Transverse colon (tissue), 4 donors: Measurements from ENCODE around the gene IER5L. TPM values are rescaled to one million over a fixed set of nuclear protein-coding genes. Genes with fewer than 3 reads are reported as not detected.

Source experiments
- DNase-seq: peaks from one replicate; pipeline ENCODE4 v3.0.0-alpha.2; 2019
- H3K27ac ChIP-seq, 4 donors: fragments of 200-600 bp; sonication (generic); 2 replicates each; pipeline ENCODE4 v1.5.1; 2016 to 2018; ENCODE audit warnings: inconsistent platforms in 4 of 4
- H3K27me3 ChIP-seq: fragments of 200-600 bp; sonication (generic); 2 replicates; pipeline ENCODE4 v1.5.1; 2017; ENCODE audit warnings: inconsistent platforms
- H3K36me3 ChIP-seq, 4 donors: fragments of 200-600 bp; sonication (generic); 2 replicates each; pipeline ENCODE4 v1.5.1; 2017 to 2019; ENCODE audit warnings: inconsistent platforms in 4 of 4
- H3K4me1 ChIP-seq, 4 donors: fragments of 200-600 bp; sonication (generic); 2 replicates each; pipeline ENCODE4 v1.5.1; 2017 to 2020; ENCODE audit warnings: inconsistent platforms in 4 of 4
- H3K4me3 ChIP-seq, 4 donors: fragments of 200-600 bp; sonication (generic); 1 replicate in 1 of 4; 2 replicates in 3 of 4; pipeline versions ENCODE4 v1.5.1 to v1.6.1; 2017 to 2019; ENCODE audit warnings: inconsistent platforms in 4 of 4
- H3K9me3 ChIP-seq, 2 donors: fragments of 200-600 bp; sonication (generic); 2 replicates each; pipeline ENCODE4 v1.5.1; 2017 to 2019; ENCODE audit warnings: inconsistent platforms in 2 of 2
- EP300 ChIP-seq: sonication (generic); formaldehyde crosslinking; IDR thresholded peaks from one replicate; pipeline ENCODE4 v1.6.1; 2017; ENCODE audit warnings: antibody characterized with exemption, low read depth
- POLR2A ChIP-seq: fragments of 450-650 bp; IDR thresholded peaks from one replicate; pipeline ENCODE4 v1.6.1; 2016; ENCODE audit warnings: antibody characterized with exemption, mild to moderate bottlenecking, moderate library complexity
- POLR2AphosphoS5 ChIP-seq, 3 donors: sonication (generic); formaldehyde crosslinking; IDR thresholded peaks; one replicate each; pipeline ENCODE4 v1.6.1; 2016; ENCODE audit warnings: antibody characterized with exemption in 3 of 3
- whole genome bisulfite sequencing, 2 donors: methylation state at CpG; one replicate each; pipeline ENCODE4 v1.1.5; 2018; ENCODE audit warnings: low coverage in 1 of 2; 5-methylcytosine and 5-hydroxymethylcytosine counted together
- in situ Hi-C, 4 donors: fragments of 200-750 bp; cut with MboI; loops; one replicate each; pipeline versions ENCODE4 v1.15.0 to v1.15.1; 2017; ENCODE audit warnings: low sequenced_read_pairs in 3 of 4, low pct_ligation_motif_present in 1 of 4, low pct_unique_long_range_greater_than_20kb in 1 of 4
- intact Hi-C: fragments of 100-400 bp; cut with DNase I; formaldehyde crosslinking; loops from one replicate; pipeline ENCODE4 v1.15.1; 2023; ENCODE audit warnings: low total_unique reads
- total RNA-seq, 4 donors: library from RNA; depleted of rRNA; stranded (reverse); fragments of >200 nt; gene quantifications; one replicate each; pipeline ENCODE4 v1.1.0, GENCODE V29; 2016
- TF ChIP-seq, protein P1 (sequence below), 5 experiments: fragments of 200-600 bp in 3 of 5; fragments of 450-650 bp in 2 of 5; sonication (generic) in 3 of 5; IDR thresholded peaks; 1 replicate in 2 of 5; 2 replicates in 3 of 5; pipeline ENCODE4 v1.5.1; 2016 to 2017; ENCODE audit warnings: antibody characterized with exemption in 5 of 5, inconsistent platforms in 3 of 5, mild to moderate bottlenecking in 2 of 5, moderate library complexity in 1 of 5

The IER5L gene
- total RNA-seq, 4 donors from 2014 or later = 1.8 to 6.5 (median 5.2) TPM

GRCh38 chr9:129204840-129205239 is 26.8 kb upstream of the IER5L start:
- H3K36me3 ChIP-seq = no peaks in the 10 kb centered on the region
- intact Hi-C loops (no loop called here), in situ Hi-C loops (no loop called here)
- DNase-seq = no peak
- no peak overlapping the region for H3K4me3 ChIP-seq
- H3K4me1 ChIP-seq = peaks cover 0 to 5% (median 3%) of the 10 kb centered on the region in 4 donors
- TF ChIP-seq POLR2A (no peak), EP300 (no peak), POLR2AphosphoS5 (IDR thresholded peaks at IDR 0.05) (no peak)
- TF ChIP-seq, protein P1, sequence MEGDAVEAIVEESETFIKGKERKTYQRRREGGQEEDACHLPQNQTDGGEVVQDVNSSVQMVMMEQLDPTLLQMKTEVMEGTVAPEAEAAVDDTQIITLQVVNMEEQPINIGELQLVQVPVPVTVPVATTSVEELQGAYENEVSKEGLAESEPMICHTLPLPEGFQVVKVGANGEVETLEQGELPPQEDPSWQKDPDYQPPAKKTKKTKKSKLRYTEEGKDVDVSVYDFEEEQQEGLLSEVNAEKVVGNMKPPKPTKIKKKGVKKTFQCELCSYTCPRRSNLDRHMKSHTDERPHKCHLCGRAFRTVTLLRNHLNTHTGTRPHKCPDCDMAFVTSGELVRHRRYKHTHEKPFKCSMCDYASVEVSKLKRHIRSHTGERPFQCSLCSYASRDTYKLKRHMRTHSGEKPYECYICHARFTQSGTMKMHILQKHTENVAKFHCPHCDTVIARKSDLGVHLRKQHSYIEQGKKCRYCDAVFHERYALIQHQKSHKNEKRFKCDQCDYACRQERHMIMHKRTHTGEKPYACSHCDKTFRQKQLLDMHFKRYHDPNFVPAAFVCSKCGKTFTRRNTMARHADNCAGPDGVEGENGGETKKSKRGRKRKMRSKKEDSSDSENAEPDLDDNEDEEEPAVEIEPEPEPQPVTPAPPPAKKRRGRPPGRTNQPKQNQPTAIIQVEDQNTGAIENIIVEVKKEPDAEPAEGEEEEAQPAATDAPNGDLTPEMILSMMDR (IDR thresholded peaks at IDR 0.05) = no peak
- H3K9me3 ChIP-seq = no peaks in the 10 kb centered on the region
- no peak overlapping the region for H3K27ac ChIP-seq
- no peaks in the 10 kb centered on the region for H3K27me3 ChIP-seq
- 90 to 96% methylated on average over 4 to 7 of the region's 7 CpGs for WGBS, 2 donors

DNA sequence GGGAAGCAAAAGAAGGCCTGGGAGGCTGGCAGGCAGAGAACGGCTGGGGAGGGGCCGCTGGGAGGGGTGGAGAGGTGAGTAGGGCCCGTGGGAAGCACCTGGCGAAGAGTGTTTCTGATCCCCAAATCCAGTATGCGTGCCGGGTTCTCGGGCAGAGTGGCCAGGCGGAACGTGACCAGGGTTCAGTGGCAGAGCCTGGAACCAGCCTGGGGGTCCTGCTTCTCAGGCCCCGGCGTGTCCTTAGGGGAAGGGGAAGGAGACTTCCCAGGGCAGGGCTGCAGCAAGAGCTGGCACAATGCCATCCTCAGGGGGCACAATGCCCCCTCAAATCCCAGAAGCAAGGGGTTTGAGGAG is 25.5 kb upstream of the IER5L start:
- in situ Hi-C loops (no loop called here), intact Hi-C loops (no loop called here)
- Histone ChIP-seq H3K9me3 (no peaks in the 10 kb centered on the region), H3K4me1 (peaks cover 0 to 5% (median 3%) of the 10 kb centered on the region in 4 donors), H3K27ac (no peak overlapping the region), H3K4me3 (peak overlapping the region in 2 of 4 donors; percentile 62 to 72), H3K36me3 (no peaks in the 10 kb centered on the region), H3K27me3 (no peaks in the 10 kb centered on the region)
- no peak for DNase-seq
- TF ChIP-seq POLR2AphosphoS5 (IDR thresholded peaks at IDR 0.05) (no peak), POLR2A (no peak), EP300 (no peak)
- TF ChIP-seq, protein P1 (IDR thresholded peaks at IDR 0.05) = no peak
- 63 to 100% methylated on average over 2 to 11 of the region's 11 CpGs for WGBS, 2 donors

DNA sequence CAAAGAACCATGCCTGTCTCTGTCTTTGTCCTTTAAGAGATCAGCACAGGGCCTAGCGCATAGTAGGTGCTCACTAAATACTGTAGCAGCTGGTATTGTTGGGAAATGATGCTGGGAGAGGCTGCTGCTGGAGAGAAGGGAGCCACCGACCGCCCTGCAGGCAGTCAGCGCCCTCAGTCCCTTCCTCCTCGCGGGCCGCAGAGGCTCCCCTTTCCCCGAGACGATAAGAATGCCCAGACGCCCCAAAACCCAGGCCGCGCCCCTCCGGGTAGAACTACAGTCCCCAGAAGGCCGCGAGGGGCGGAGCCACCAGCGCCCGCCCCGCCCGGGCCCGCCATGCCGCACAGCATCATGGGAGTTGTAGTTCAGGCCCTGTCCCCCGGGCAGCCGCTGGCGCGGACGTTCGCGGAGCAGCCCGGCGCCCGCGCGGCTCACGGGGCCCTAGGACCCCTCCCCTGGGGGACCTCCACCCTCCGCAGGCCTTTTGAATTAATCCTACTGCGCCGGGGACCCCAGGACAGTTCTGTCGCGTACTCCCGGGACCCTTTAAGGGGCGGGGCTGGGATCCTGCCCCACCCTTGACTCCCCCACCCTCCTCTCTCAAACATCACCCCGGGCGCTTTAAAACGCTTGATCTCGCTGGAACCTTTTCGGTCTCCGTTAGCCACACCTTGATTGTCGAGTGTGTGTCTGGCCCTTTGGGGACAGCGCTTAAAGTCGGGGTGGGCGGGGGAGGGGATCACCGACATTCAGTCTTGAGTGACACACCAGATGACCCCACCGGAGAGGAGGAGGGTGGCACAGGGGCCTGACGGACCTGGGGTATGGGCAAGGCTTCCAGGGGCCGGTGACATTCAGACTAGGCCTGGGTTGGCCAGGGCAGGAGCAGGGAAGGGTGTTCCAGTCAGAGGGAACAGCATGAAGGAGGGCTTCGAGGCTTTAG is 24.8 kb upstream of the IER5L start:
- peak; percentile 91 for DNase-seq
- no peaks in the 10 kb centered on the region for H3K9me3 ChIP-seq
- WGBS, 2 donors = 7% methylated on average over 44 of the region's 57 CpGs; no CpG with 5 or more reads in 1 of the 2 donors
- H3K36me3 ChIP-seq = no peaks in the 10 kb centered on the region
- H3K27ac ChIP-seq = peak overlapping the region; percentile 88 to 91 (median 88)
- H3K27me3 ChIP-seq = no peaks in the 10 kb centered on the region
- intact Hi-C loops = no loop called here
- H3K4me1 ChIP-seq = peaks cover 0 to 5% (median 3%) of the 10 kb centered on the region in 4 donors
- H3K4me3 ChIP-seq = peak overlapping the region; percentile 54 to 97 (median 67)
- in situ Hi-C loops = no loop called here
- TF ChIP-seq POLR2AphosphoS5 (IDR thresholded peaks at IDR 0.05) = peak in 2 of 3 donors; percentile 67 to 72
- no peak for TF ChIP-seq EP300
- peak; percentile 40 for TF ChIP-seq POLR2A

DNA sequence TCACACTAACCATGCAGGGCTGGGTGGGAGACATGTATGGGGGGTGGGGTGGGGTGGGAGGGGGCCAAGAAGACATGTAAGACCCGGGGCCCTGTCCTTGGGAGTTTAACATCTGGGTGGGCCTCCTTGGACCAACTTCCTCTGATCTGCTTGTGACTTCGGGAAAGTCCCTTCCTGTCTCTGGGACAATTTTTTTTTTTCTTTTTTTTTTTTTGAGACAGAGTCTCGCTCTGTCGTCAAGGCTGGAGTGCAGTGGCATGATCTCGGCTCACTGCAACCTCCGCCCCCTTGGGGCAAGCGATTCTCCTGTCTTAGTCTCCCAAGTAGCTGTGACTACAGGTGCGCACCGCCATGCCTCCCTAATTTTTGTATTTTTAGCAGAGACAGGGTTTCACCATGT is 23.8 kb upstream of the IER5L start:
- no peak for TF ChIP-seq POLR2AphosphoS5 (IDR thresholded peaks at IDR 0.05)
- TF ChIP-seq, protein P1 (IDR thresholded peaks at IDR 0.05) = no peak
- TF ChIP-seq EP300 = no peak
- no peak for TF ChIP-seq POLR2A
- no peaks in the 10 kb centered on the region for H3K36me3 ChIP-seq
- no peaks in the 10 kb centered on the region for H3K27me3 ChIP-seq
- intact Hi-C loops = no loop called here
- no peak overlapping the region for H3K27ac ChIP-seq
- no peak overlapping the region for H3K4me3 ChIP-seq
- no peak for DNase-seq
- H3K4me1 ChIP-seq = peaks cover 0 to 5% (median 3%) of the 10 kb centered on the region in 4 donors
- in situ Hi-C loops = no loop called here
- WGBS, 2 donors = 73% methylated on average over 9 of the region's 9 CpGs; no CpG with 5 or more reads in 1 of the 2 donors
- no peaks in the 10 kb centered on the region for H3K9me3 ChIP-seq
